ENCODE data around the gene KHK. TPM values are rescaled to one million over a fixed set of nuclear protein-coding genes. Genes with fewer than 3 reads are reported as not detected.
A peak's percentile ranks its signal among the peaks of the same experiment; 100 is the strongest.

Gene KHK
- polyA plus RNA-seq, 1 of the 3 experiments (the other 2 are of a cell fraction), result 10.3 TPM

DNA sequence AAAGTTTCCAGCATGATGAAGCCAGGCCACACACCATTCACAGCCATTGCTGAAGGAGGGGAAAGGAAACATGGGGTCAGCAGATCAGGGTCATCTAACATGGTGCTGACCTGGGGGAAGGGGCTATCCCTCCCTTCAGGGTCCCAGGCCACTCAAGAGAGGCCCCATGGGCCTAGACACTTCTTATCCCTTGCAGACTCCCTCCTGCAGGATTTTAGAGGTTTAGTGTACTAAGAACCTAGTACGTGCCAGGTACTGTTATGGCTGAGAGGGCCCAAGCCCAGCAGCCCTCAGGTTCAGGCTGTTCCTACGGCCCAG, 8.8 kb downstream of the KHK start:
- Histone ChIP-seq H3K4me1 (ENCODE audit: control insufficient read depth in 1 of 2, insufficient read depth in 2 of 2, low read depth in 1 of 2, low read length in 1 of 2) (peaks cover 4 to 21% of the 10 kb centered on the region in 2 experiments; a peak in 2 of 4 replicates), H3K4me2 (no peak overlapping the region), H3K9ac (no peak overlapping the region), H3K79me2 (ENCODE audit: insufficient read depth) (no peaks in the 10 kb centered on the region), H3F3A (replicated peaks; ENCODE audit: insufficient read depth) (no peaks in the 10 kb centered on the region), H3K27ac (ENCODE audit: low read depth in 2 of 2, low read length in 1 of 2) (peak overlapping the region in 1 of 2 experiments; percentile 92; a peak in 1 of 4 replicates), H4K20me1 (ENCODE audit: insufficient read depth) (no peaks in the 10 kb centered on the region), H3K9me2 (no peaks in the 10 kb centered on the region), H3K27me3 (ENCODE audit: insufficient read depth) (no peaks in the 10 kb centered on the region), H3K9me3 (no peaks in the 10 kb centered on the region), H3K36me3 (replicated peaks in 1 of 2; ENCODE audit: control insufficient read depth in 1 of 2, insufficient read depth in 2 of 2, low read length in 1 of 2) (no peaks in the 10 kb centered on the region), H3K4me3 (ENCODE audit: low read depth in 2 of 2, low read length in 1 of 2) (no peak overlapping the region), H2AFZ (ENCODE audit: low read depth) (peak overlapping the region; percentile 97; the same call in 1 of the 2 replicates)
- 94% methylated on average over 2 of the region's 2 CpGs for WGBS (ENCODE audit: low lambda C conversion rate)
- TF ChIP-seq SMC3 (IDR thresholded peaks at IDR 0.05; ENCODE audit: low read depth, low read length) (no peak), EZH2phosphoT487 (IDR thresholded peaks at IDR 0.05; ENCODE audit: borderline replicate concordance, low read depth) (no peak), ELF1 (IDR thresholded peaks at IDR 0.05) (no peak), RFX5 (IDR thresholded peaks at IDR 0.05; ENCODE audit: low read length) (no peak), SIN3A (IDR thresholded peaks at IDR 0.05; ENCODE audit: borderline replicate concordance, low read depth, low read length) (no peak), GATA2 (CRISPR knock-in tag; IDR thresholded peaks at IDR 0.05) (no peak), MEF2A (IDR thresholded peaks at IDR 0.05; ENCODE audit: borderline replicate concordance, low read depth) (no peak), RXRA (IDR thresholded peaks at IDR 0.05; ENCODE audit: borderline replicate concordance, low read depth) (no peak), TCF12 (IDR thresholded peaks at IDR 0.05) (no peak), CHD2 (IDR thresholded peaks at IDR 0.05; ENCODE audit: low read length, partially characterized antibody) (no peak)
- TF ChIP-seq, protein P1, sequence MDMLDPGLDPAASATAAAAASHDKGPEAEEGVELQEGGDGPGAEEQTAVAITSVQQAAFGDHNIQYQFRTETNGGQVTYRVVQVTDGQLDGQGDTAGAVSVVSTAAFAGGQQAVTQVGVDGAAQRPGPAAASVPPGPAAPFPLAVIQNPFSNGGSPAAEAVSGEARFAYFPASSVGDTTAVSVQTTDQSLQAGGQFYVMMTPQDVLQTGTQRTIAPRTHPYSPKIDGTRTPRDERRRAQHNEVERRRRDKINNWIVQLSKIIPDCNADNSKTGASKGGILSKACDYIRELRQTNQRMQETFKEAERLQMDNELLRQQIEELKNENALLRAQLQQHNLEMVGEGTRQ (IDR thresholded peaks at IDR 0.05; ENCODE audit: borderline replicate concordance, low read depth, low read length), result no peak
- CTCF ChIA-PET, result interaction anchor here (0.9 to 8.3 kb wide), 10 partner anchors 9 to 170 kb away, joined by 3 to 131 read pairs (median 8); partner anchors contain the start of genes ABHD1, EMILIN1 and KHK
- POLR2A ChIA-PET, result interaction anchor here (2.6 kb wide), 1 partner anchor 8 kb away, joined by 14 read pairs; the partner anchor contains the start of gene KHK
- no peak for DNase-seq

DNA sequence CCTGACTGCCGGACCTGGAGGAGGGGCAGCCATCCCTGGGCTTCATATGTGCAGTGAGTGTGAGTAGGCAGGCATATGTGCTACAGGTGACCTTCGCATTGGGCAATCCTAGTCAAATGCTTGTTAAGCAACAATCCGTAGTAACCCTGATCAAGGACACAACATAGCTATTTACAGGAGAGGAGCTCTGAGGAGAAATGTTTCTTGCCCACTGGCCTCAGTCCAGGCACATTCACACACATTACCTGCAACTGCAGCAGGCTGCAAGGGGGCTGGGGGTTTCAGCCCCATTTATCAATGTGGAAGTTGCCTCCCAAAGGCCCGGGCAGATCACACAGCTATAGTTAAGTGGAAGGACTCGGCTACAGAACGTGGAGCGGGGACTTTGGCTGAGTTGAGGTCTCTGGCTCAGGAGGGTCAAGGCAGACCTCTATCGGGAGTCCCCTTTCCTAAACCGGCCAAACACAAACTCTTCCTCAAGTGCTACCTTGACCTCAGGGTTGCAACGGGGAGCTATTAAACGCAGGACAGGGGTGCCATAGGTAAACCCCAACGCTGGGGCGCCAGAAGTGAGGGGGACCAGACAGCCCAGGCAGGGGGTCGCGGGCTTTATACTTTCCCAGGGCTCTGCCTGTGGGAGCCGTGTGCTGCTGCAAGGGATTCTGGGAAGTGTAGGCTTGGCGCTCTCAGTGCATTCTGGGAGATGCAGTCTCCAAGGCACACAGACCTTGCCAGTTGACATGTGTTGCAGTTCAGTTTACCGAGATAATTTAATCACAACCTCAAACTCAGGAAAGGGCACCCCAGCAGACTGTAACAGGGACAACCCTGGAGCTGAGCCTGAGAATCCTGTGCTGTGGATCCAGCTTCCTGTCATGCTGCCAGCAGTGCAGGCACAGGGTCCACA, 9.4 kb downstream of the KHK start:
- TF ChIP-seq MEF2A (IDR thresholded peaks at IDR 0.05; ENCODE audit: borderline replicate concordance, low read depth) (no peak), FOXJ3 (CRISPR knock-in tag; IDR thresholded peaks at IDR 0.05) (peak; percentile 75; the same call in 1 of the 2 replicates), TAF1 (IDR thresholded peaks at IDR 0.05; ENCODE audit: borderline replicate concordance, low read depth, low read length) (peak; percentile 29; the same call in 1 of the 2 replicates), SIN3A (IDR thresholded peaks at IDR 0.05; ENCODE audit: borderline replicate concordance, low read depth, low read length) (no peak), CHD2 (IDR thresholded peaks at IDR 0.05; ENCODE audit: low read length, partially characterized antibody) (peak; percentile 82), MXI1 (IDR thresholded peaks at IDR 0.05; ENCODE audit: low read depth, low read length) (peak; percentile 94), RAD21 (IDR thresholded peaks at IDR 0.05; ENCODE audit: low read length) (peak; percentile 35), POLR2AphosphoS5 (IDR thresholded peaks at IDR 0.05; ENCODE audit: low read depth, low read length) (peak; percentile 77), RCOR1 (IDR thresholded peaks at IDR 0.05; ENCODE audit: low read length) (peak; percentile 80)
- TF ChIP-seq, protein P2, sequence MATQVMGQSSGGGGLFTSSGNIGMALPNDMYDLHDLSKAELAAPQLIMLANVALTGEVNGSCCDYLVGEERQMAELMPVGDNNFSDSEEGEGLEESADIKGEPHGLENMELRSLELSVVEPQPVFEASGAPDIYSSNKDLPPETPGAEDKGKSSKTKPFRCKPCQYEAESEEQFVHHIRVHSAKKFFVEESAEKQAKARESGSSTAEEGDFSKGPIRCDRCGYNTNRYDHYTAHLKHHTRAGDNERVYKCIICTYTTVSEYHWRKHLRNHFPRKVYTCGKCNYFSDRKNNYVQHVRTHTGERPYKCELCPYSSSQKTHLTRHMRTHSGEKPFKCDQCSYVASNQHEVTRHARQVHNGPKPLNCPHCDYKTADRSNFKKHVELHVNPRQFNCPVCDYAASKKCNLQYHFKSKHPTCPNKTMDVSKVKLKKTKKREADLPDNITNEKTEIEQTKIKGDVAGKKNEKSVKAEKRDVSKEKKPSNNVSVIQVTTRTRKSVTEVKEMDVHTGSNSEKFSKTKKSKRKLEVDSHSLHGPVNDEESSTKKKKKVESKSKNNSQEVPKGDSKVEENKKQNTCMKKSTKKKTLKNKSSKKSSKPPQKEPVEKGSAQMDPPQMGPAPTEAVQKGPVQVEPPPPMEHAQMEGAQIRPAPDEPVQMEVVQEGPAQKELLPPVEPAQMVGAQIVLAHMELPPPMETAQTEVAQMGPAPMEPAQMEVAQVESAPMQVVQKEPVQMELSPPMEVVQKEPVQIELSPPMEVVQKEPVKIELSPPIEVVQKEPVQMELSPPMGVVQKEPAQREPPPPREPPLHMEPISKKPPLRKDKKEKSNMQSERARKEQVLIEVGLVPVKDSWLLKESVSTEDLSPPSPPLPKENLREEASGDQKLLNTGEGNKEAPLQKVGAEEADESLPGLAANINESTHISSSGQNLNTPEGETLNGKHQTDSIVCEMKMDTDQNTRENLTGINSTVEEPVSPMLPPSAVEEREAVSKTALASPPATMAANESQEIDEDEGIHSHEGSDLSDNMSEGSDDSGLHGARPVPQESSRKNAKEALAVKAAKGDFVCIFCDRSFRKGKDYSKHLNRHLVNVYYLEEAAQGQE (IDR thresholded peaks at IDR 0.05; ENCODE audit: low read depth, low read length), result no peak
- POLR2A ChIA-PET, result interaction anchor here (0.5 to 2.6 kb wide), 6 partner anchors 9 to 183 kb away, joined by 3 to 14 read pairs (median 4); partner anchors contain the start of genes EMILIN1 and KHK

More for the DNA sequence above, 9.4 kb downstream of the KHK start:
- no peaks in the 10 kb centered on the region for H3K27me3 ChIP-seq (ENCODE audit: insufficient read depth)
- peak; percentile 91 for DNase-seq
- H3K4me3 ChIP-seq (ENCODE audit: low read depth in 2 of 2, low read length in 1 of 2), result peak overlapping the region in 1 of 2 experiments; percentile 43; a peak in 2 of 4 replicates
- H3F3A ChIP-seq (replicated peaks; ENCODE audit: insufficient read depth), result no peaks in the 10 kb centered on the region
- no peaks in the 10 kb centered on the region for H4K20me1 ChIP-seq (ENCODE audit: insufficient read depth)
- no peak overlapping the region for H3K9ac ChIP-seq
- H3K36me3 ChIP-seq (replicated peaks in 1 of 2; ENCODE audit: control insufficient read depth in 1 of 2, insufficient read depth in 2 of 2, low read length in 1 of 2), result no peaks in the 10 kb centered on the region
- no peaks in the 10 kb centered on the region for H3K9me2 ChIP-seq
- peaks cover 4 to 21% of the 10 kb centered on the region in 2 experiments; a peak in 2 of 4 replicates for H3K4me1 ChIP-seq (ENCODE audit: control insufficient read depth in 1 of 2, insufficient read depth in 2 of 2, low read depth in 1 of 2, low read length in 1 of 2)
- H3K9me3 ChIP-seq, result no peaks in the 10 kb centered on the region
- 34% methylated on average over 13 of the region's 18 CpGs for WGBS (ENCODE audit: low lambda C conversion rate)
- CTCF ChIA-PET, result interaction anchor here (0.5 to 14.2 kb wide), 25 partner anchors 10 to 588 kb away, joined by 3 to 169 read pairs (median 6); partner anchors contain the start of genes ABHD1, EMILIN1, KHK and PREB
- no peaks in the 10 kb centered on the region for H3K79me2 ChIP-seq (ENCODE audit: insufficient read depth)
- peak overlapping the region in 1 of 2 experiments; percentile 92; a peak in 2 of 4 replicates for H3K27ac ChIP-seq (ENCODE audit: low read depth in 2 of 2, low read length in 1 of 2)
- peak overlapping the region; percentile 43; the same call in 1 of the 2 replicates for H3K4me2 ChIP-seq
- peak overlapping the region; percentile 97 for H2AFZ ChIP-seq (ENCODE audit: low read depth)

Data from SK-N-SH (cell line).